HUES6 (cell line): ENCODE measurements around the gene CLDN17.

ENCODE experiments used
- H3K27ac ChIP-seq: 2 replicates; pipeline ENCODE4 v1.7.0; 2013; ENCODE audit warnings: low read depth, mild to moderate bottlenecking, low read length, inconsistent platforms
- H3K27me3 ChIP-seq: 2 replicates; pipeline ENCODE4 v1.6.1; 2013; ENCODE audit warnings: low read length; ENCODE audit not compliant: control insufficient read depth, insufficient read depth
- H3K36me3 ChIP-seq: 2 replicates; pipeline ENCODE4 v1.6.1; 2013; ENCODE audit warnings: low read length; ENCODE audit not compliant: control insufficient read depth, insufficient read depth
- H3K4me1 ChIP-seq: 2 replicates; pipeline ENCODE4 v1.6.1; 2013; ENCODE audit warnings: low read length; ENCODE audit not compliant: control insufficient read depth, insufficient read depth
- H3K4me3 ChIP-seq: 2 replicates; pipeline ENCODE4 v1.5.1; 2013; ENCODE audit warnings: low read depth, low read length
- H3K9ac ChIP-seq: one replicate; pipeline ENCODE4 v1.6.1; 2013; ENCODE audit warnings: mild to moderate bottlenecking, low read length
- H3K9me3 ChIP-seq: 2 replicates; pipeline ENCODE4 v1.6.1; 2013; ENCODE audit warnings: low read depth, low read length; ENCODE audit not compliant: control insufficient read depth, insufficient read depth

Gene CLDN17

GRCh38 chr21:30117631-30118030 is 49.0 kb downstream of the CLDN17 start:
- Histone ChIP-seq H3K4me3 (no peak overlapping the region), H3K9ac (no peak overlapping the region), H3K27ac (no peak overlapping the region), H3K9me3 (no peaks in the 10 kb centered on the region), H3K4me1 (no peaks in the 10 kb centered on the region), H3K36me3 (no peaks in the 10 kb centered on the region), H3K27me3 (no peaks in the 10 kb centered on the region)

GRCh38 chr21:30116479-30116878 is 50.1 kb downstream of the CLDN17 start:
- Histone ChIP-seq H3K9ac (no peak overlapping the region), H3K27ac (no peak overlapping the region), H3K36me3 (no peaks in the 10 kb centered on the region), H3K27me3 (no peaks in the 10 kb centered on the region), H3K4me3 (no peak overlapping the region), H3K4me1 (no peaks in the 10 kb centered on the region), H3K9me3 (no peaks in the 10 kb centered on the region)
